ENCODE measurements around the gene UBASH3A.

The UBASH3A gene

DNA sequence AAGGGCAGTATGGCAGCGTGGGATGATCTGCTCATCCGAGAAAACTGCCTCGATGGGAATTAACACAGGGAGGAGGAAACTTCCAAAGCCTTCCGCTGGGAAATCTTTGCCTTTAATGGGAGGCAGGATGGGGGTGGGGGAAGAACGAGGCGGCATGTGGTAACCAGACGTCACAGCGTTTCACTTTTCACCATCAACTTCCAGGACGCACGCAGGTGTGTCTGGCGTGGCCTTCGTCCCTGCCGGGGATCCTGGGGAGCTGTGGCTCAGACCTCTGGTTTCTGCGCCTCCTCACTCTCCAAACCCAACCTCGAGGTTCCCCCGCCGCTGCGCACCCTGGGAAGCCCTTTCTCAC, 92.0 kb downstream of the UBASH3A start:
- ChIA-PET CTCF (interaction anchor here (0.6 to 1.4 kb wide), 2 partner anchors 28 to 314 kb away, joined by 4 to 5 read pairs; no protein-coding TSS in a partner anchor), POLR2A (no interaction called here)
- Histone ChIP-seq H3K36me3 (ENCODE audit: control insufficient read depth in 2 of 2, insufficient read depth in 1 of 2, low read length in 2 of 2) (no peaks in the 10 kb centered on the region), H3K4me3 (ENCODE audit: low read depth, low read length) (peak overlapping the region; percentile 55), H3K4me1 (ENCODE audit: control insufficient read depth, insufficient read depth, low read length) (no peaks in the 10 kb centered on the region), H3K27ac (ENCODE audit: extremely low read depth, low read depth, low read length) (no peak overlapping the region), H3K9me3 (ENCODE audit: control insufficient read depth, insufficient read depth, low read depth, low read length) (no peaks in the 10 kb centered on the region)
- peak; percentile 70; the same call in 1 of the 2 replicates for TF ChIP-seq ZBTB20 (tag by site-specific recombination; IDR thresholded peaks at IDR 0.05)
- peak; percentile 44; the same call in 1 of the 2 replicates for TF ChIP-seq ZBTB48 (tag by site-specific recombination; IDR thresholded peaks at IDR 0.05)
- no peak for TF ChIP-seq ZNF707 (tag by site-specific recombination; IDR thresholded peaks at IDR 0.05)
- TF ChIP-seq ZNF37A (tag by site-specific recombination; IDR thresholded peaks at IDR 0.05), result no peak
- no peak for TF ChIP-seq ZFP3 (tag by site-specific recombination; IDR thresholded peaks at IDR 0.05; ENCODE audit: low read depth)
- TF ChIP-seq IKZF3 (tag by site-specific recombination; IDR thresholded peaks at IDR 0.05), result 0 out of 2 replicates have a peak, but pooled peaks have one; percentile 1
- TF ChIP-seq PRDM1 (tag by site-specific recombination; IDR thresholded peaks at IDR 0.05), result peak; percentile 80
- TF ChIP-seq ZNF600 (tag by site-specific recombination; IDR thresholded peaks at IDR 0.05), result peak; percentile 94
- TF ChIP-seq ZIC2 (tag by site-specific recombination; IDR thresholded peaks at IDR 0.05), result peak; percentile 56; the same call in 1 of the 2 replicates
- TF ChIP-seq, protein P1, sequence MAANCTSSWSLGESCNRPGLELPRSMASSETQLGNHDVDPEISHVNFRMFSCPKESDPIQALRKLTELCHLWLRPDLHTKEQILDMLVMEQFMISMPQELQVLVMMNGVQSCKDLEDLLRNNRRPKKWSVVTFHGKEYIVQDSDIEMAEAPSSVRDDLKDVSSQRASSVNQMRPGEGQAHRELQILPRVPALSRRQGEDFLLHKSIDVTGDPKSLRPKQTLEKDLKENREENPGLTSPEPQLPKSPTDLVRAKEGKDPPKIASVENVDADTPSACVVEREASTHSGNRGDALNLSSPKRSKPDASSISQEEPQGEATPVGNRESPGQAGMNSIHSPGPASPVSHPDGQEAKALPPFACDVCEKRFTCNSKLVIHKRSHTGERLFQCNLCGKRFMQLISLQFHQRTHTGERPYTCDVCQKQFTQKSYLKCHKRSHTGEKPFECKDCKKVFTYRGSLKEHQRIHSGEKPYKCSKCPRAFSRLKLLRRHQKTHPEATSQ (tag by site-specific recombination; IDR thresholded peaks at IDR 0.05), result peak; percentile 36; the same call in 1 of the 2 replicates
- TF ChIP-seq, protein P2, sequence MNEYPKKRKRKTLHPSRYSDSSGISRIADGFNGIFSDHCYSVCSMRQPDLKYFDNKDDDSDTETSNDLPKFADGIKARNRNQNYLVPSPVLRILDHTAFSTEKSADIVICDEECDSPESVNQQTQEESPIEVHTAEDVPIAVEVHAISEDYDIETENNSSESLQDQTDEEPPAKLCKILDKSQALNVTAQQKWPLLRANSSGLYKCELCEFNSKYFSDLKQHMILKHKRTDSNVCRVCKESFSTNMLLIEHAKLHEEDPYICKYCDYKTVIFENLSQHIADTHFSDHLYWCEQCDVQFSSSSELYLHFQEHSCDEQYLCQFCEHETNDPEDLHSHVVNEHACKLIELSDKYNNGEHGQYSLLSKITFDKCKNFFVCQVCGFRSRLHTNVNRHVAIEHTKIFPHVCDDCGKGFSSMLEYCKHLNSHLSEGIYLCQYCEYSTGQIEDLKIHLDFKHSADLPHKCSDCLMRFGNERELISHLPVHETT (tag by site-specific recombination; IDR thresholded peaks at IDR 0.05), result 0 out of 2 replicates have a peak, but pooled peaks have one; percentile 57
- TF ChIP-seq ZXDB (tag by site-specific recombination; IDR thresholded peaks at IDR 0.05), result peak; percentile 11; the same call in 1 of the 2 replicates
- peak; percentile 99 for TF ChIP-seq PRDM10 (tag by site-specific recombination; IDR thresholded peaks at IDR 0.05)
- TF ChIP-seq ZBTB7A (tag by site-specific recombination; IDR thresholded peaks at IDR 0.05; ENCODE audit: low read depth), result no peak
- TF ChIP-seq, protein P3, sequence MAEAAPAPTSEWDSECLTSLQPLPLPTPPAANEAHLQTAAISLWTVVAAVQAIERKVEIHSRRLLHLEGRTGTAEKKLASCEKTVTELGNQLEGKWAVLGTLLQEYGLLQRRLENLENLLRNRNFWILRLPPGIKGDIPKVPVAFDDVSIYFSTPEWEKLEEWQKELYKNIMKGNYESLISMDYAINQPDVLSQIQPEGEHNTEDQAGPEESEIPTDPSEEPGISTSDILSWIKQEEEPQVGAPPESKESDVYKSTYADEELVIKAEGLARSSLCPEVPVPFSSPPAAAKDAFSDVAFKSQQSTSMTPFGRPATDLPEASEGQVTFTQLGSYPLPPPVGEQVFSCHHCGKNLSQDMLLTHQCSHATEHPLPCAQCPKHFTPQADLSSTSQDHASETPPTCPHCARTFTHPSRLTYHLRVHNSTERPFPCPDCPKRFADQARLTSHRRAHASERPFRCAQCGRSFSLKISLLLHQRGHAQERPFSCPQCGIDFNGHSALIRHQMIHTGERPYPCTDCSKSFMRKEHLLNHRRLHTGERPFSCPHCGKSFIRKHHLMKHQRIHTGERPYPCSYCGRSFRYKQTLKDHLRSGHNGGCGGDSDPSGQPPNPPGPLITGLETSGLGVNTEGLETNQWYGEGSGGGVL (tag by site-specific recombination; IDR thresholded peaks at IDR 0.05), result peak; percentile 73
- peak; percentile 72 for TF ChIP-seq KLF17 (tag by site-specific recombination; IDR thresholded peaks at IDR 0.05)
- 0 out of 2 replicates have a peak, but pooled peaks have one; percentile 15 for TF ChIP-seq ZSCAN23 (tag by site-specific recombination; IDR thresholded peaks at IDR 0.05)
- TF ChIP-seq ZEB2 (tag by site-specific recombination; IDR thresholded peaks at IDR 0.05), result peak; percentile 59
- TF ChIP-seq WT1 (tag by site-specific recombination; IDR thresholded peaks at IDR 0.05), result 0 out of 2 replicates have a peak, but pooled peaks have one; percentile 18
